Duodenal mucosa (tissue), 2 donors: ENCODE data around the gene ZFAND4.

Experiments
- H3K27ac ChIP-seq: one replicate; pipeline ENCODE4 v1.7.0; 2013; ENCODE audit warnings: low read depth, low read length
- H3K27me3 ChIP-seq, 2 donors: one replicate each; pipeline ENCODE4 v1.7.0; 2013; ENCODE audit warnings: low read length in 2 of 2, control low read depth in 1 of 2; ENCODE audit not compliant: insufficient read depth in 2 of 2, control insufficient read depth in 1 of 2
- H3K36me3 ChIP-seq, 2 donors: one replicate each; pipeline ENCODE4 v1.7.0; 2013; ENCODE audit warnings: low read length in 2 of 2, control low read depth in 1 of 2; ENCODE audit not compliant: insufficient read depth in 2 of 2, control insufficient read depth in 1 of 2
- H3K4me1 ChIP-seq, 2 donors: one replicate each; pipeline ENCODE4 v1.7.0; 2013; ENCODE audit warnings: low read length in 2 of 2, control low read depth in 1 of 2; ENCODE audit not compliant: insufficient read depth in 2 of 2, control insufficient read depth in 1 of 2
- H3K4me3 ChIP-seq, 2 donors: one replicate each; pipeline ENCODE4 v1.7.0; 2013; ENCODE audit warnings: low read length in 2 of 2, low read depth in 1 of 2
- H3K9ac ChIP-seq, 2 donors: one replicate each; pipeline ENCODE4 v1.7.0; 2013; ENCODE audit warnings: low read length in 2 of 2, low read depth in 1 of 2
- H3K9me3 ChIP-seq, 2 donors: one replicate each; pipeline ENCODE4 v1.7.0; 2013; ENCODE audit warnings: low read length in 2 of 2, control low read depth in 1 of 2; ENCODE audit not compliant: control insufficient read depth in 1 of 2

The ZFAND4 gene

GRCh38 chr10:45592432-45592831 lies 80.1 kb downstream of the ZFAND4 start:
- no peak overlapping the region for H3K27ac ChIP-seq
- peaks cover 0 to 9% of the 10 kb centered on the region in 2 donors for H3K36me3 ChIP-seq
- H3K9ac ChIP-seq: no peak overlapping the region
- no peaks in the 10 kb centered on the region for H3K27me3 ChIP-seq
- no peaks in the 10 kb centered on the region for H3K9me3 ChIP-seq
- peaks cover 16% of the 10 kb centered on the region in 2 donors for H3K4me1 ChIP-seq
- peak overlapping the region; percentile 2 to 88 for H3K4me3 ChIP-seq

DNA sequence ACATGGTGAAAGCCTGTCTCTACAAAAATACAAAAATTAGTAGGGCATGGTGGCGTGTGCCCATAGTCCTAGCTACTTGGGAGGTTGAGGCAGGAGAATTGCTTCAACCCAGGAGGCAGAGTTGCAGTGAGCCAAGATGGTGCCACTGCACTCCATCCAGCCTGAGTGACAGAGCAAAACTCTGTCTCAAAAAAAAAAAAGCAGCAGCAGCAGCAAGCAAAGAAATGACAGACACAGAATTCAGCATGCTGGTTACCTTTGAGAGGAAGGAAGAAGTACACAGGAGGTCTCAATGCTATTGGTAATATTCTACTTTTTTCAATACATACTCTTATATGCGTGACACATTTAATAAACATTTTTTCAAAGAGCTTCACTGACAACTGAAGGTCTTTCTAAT lies 81.3 kb downstream of the ZFAND4 start:
- Histone ChIP-seq H3K9ac (no peak overlapping the region), H3K27me3 (no peaks in the 10 kb centered on the region), H3K4me3 (no peak overlapping the region), H3K36me3 (peaks cover 0 to 12% of the 10 kb centered on the region in 2 donors), H3K27ac (no peak overlapping the region), H3K4me1 (peaks cover 16% of the 10 kb centered on the region in 2 donors), H3K9me3 (peaks cover 0 to 7% of the 10 kb centered on the region in 2 donors)

DNA sequence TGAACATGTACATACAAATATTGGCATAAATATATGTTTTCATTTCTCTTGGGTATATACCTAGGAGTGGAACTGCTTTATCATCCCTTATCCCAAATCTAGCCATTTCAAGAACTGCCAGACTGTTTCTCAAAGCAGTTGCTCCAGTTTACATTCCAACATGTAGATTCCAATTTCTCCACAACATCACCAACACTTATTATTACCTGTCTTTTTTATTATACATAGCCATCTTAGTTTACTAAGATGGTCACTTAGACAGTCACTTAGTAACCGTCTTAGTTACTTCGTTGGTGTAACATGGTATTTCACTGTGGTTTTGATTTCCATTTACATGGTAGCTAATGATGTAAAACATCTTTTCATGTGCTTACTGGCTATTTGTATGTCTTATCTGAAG lies 82.7 kb downstream of the ZFAND4 start:
- no peaks in the 10 kb centered on the region for H3K27me3 ChIP-seq
- no peak overlapping the region for H3K27ac ChIP-seq
- H3K9ac ChIP-seq: no peak overlapping the region
- H3K4me1 ChIP-seq: peaks cover 16% of the 10 kb centered on the region in 2 donors
- H3K9me3 ChIP-seq: peaks cover under 1 to 14% of the 10 kb centered on the region in 2 donors
- peaks cover 0 to 12% of the 10 kb centered on the region in 2 donors for H3K36me3 ChIP-seq
- no peak overlapping the region for H3K4me3 ChIP-seq

DNA sequence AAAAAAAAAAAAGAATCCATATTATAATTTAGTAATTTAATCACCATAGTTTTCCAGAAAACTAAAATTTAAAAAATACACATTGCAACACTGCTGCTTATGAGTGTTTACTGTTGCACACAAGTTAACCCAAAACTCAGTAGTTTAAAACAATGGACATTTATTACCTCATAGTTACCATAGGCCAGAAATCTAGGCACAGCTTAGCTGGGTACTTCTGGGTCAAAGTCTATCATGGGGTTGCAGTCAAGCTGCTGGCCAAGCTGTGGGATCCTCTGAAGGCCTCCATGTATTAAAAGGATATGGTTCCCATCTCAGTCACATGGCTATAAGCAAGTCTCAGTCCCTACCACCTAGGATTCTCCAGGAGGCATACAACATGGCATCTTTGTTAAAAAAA lies 83.6 kb downstream of the ZFAND4 start:
- Histone ChIP-seq H3K36me3 (peaks cover 0 to 12% of the 10 kb centered on the region in 2 donors), H3K4me1 (peaks cover 15 to 16% of the 10 kb centered on the region in 2 donors), H3K27me3 (no peaks in the 10 kb centered on the region), H3K4me3 (no peak overlapping the region), H3K9ac (no peak overlapping the region), H3K27ac (no peak overlapping the region), H3K9me3 (peaks cover 3 to 20% of the 10 kb centered on the region in 2 donors)

GRCh38 chr10:45586028-45586824 lies 86.3 kb downstream of the ZFAND4 start:
- Histone ChIP-seq H3K27me3 (no peaks in the 10 kb centered on the region), H3K4me1 (peaks cover 7 to 9% of the 10 kb centered on the region in 2 donors), H3K27ac (no peak overlapping the region)

GRCh38 chr10:45585131-45585530 lies 87.4 kb downstream of the ZFAND4 start:
- H3K9me3 ChIP-seq: peaks cover 3 to 20% of the 10 kb centered on the region in 2 donors
- H3K27ac ChIP-seq: no peak overlapping the region
- H3K4me1 ChIP-seq: peaks cover 14 to 15% of the 10 kb centered on the region in 2 donors
- no peak overlapping the region for H3K9ac ChIP-seq
- H3K27me3 ChIP-seq: no peaks in the 10 kb centered on the region
- H3K4me3 ChIP-seq: no peak overlapping the region
- peaks cover 0 to 7% of the 10 kb centered on the region in 2 donors for H3K36me3 ChIP-seq

More at GRCh38 chr10:45586028-45586824, 86.3 kb downstream of the ZFAND4 start:
- Histone ChIP-seq H3K9ac (no peak overlapping the region), H3K9me3 (peaks cover 3 to 20% of the 10 kb centered on the region in 2 donors), H3K36me3 (peaks cover 0 to 12% of the 10 kb centered on the region in 2 donors), H3K4me3 (no peak overlapping the region)

GRCh38 chr10:45582386-45582781 lies 90.2 kb downstream of the ZFAND4 start:
- Histone ChIP-seq H3K4me3 (no peak overlapping the region), H3K36me3 (peaks cover 0 to 3% of the 10 kb centered on the region in 2 donors), H3K9me3 (peaks cover 3 to 20% of the 10 kb centered on the region in 2 donors), H3K27me3 (no peaks in the 10 kb centered on the region), H3K9ac (no peak overlapping the region), H3K4me1 (peaks cover 14 to 17% of the 10 kb centered on the region in 2 donors), H3K27ac (no peak overlapping the region)

DNA sequence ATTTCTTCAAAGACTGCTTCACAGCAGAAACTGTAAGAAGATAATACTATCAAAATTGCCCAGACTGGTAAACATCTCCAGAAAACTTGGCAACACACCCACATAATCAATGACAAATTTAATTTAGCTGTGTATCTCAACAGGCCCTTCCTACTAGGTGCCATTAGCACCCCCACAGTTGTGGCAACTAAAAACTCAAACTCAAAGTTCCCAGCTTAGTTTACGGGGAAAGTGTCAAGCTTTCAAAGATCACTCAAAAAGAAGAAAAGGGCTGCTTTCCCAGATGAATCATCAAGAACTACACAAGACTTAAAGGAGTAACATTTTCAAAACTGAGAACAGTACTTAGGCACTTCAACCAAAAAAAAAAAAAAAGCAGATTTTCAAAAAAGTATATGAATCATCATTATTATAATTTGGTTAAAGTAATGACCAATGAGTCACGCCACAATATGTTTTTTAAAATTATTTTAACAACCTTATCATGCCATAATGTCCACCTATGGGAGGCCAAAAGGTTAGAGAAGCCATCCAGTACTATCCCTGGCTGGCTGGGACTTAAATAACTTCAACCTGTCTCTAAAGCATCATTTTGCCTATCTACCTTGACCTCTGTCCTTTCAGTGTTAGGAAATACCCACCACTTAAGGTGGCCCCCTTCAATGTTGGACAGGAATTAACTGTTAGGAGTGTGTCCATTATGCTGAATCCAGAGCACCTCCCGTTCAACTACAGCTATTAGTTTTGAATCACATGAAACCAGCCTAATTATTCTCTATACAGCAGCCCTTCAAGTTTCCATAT lies 90.8 kb downstream of the ZFAND4 start:
- H3K4me3 ChIP-seq: no peak overlapping the region
- H3K27ac ChIP-seq: no peak overlapping the region
- no peaks in the 10 kb centered on the region for H3K27me3 ChIP-seq
- no peaks in the 10 kb centered on the region for H3K36me3 ChIP-seq
- peaks cover 14 to 20% of the 10 kb centered on the region in 2 donors for H3K4me1 ChIP-seq
- peak overlapping the region in 1 of 2 donors; percentile 62 for H3K9ac ChIP-seq
- peaks cover 3 to 18% of the 10 kb centered on the region in 2 donors for H3K9me3 ChIP-seq

- Histone ChIP-seq H3K9ac (peak overlapping the region; percentile 43 to 62), H3K4me1 (peaks cover 17 to 22% of the 10 kb centered on the region in 2 donors), H3K27me3 (no peaks in the 10 kb centered on the region), H3K4me3 (peak overlapping the region; percentile 65 to 68), H3K36me3 (no peaks in the 10 kb centered on the region), H3K27ac (peak overlapping the region; percentile 28), H3K9me3 (peaks cover 3 to 12% of the 10 kb centered on the region in 2 donors)
Observed at GRCh38 chr10:45581216-45581549, 91.4 kb downstream of the ZFAND4 start.
